ENCODE results near the gene KRT6C.

The KRT6C gene

GRCh38 chr12:52434081-52434733 is 39.4 kb downstream of the KRT6C start, which contains the start of gene KRT75:
KRT75 (minus strand) TSS chr12:52434371; CDS start chr12:52434304, 67 bp downstream.
- no peak for DNase-seq

GRCh38 chr12:52433501-52434080 is 40.0 kb downstream of the KRT6C start:
- DNase-seq = no peak

DNA sequence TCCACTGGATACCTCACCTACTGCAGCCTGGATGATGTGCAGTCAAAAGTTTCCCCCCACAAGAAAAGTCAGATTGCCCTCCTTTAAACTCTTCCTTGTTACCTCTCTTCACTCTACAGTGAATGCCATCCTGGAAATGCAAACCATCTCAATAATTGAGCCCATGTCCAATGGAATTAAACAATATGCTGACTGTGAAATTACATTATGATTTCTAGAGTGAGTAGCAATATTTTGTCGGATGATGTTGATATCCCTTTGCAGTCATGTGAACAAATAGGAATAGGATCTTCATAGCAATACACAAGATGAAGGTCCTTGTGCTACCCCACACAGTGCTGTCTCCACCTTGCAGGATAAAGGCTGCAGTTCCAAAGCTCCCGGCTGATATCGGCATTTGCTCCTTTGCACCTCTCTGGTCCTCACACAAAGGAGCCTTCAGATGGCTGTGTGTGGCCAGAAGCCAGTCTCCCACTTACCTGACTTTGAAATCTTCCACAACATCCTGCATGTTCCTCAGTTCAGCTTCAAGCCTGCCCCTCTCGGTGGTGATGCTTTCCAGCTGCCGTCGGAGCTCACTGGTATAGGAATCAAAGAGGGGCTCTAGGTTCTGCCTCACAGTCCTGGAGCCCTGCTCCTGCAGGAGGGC is 40.9 kb downstream of the KRT6C start:
- no peak for DNase-seq

- no peak for DNase-seq
Observed at GRCh38 chr12:52428121-52428520, 45.5 kb downstream of the KRT6C start.

DNA sequence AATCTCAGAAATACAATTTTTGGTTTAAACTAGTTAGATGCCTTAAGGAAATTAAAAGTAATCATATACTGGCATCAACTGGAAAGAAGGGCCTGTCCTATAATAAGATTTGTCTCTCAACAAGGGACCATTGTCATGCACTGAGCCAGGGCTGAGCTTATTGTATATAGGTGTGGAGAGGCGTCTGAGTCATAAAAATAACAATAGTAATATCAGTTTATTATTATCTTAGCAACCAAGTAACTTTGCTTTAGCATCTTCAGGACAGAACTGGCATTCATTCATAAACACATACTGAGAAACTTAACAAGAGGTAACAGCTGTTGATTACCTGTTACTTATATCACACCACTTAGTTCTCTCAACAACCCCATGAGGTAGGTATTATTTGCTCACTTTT is 46.5 kb downstream of the KRT6C start:
- no peak for DNase-seq

- no peak for DNase-seq
Observed at GRCh38 chr12:52426034-52426433, 47.6 kb downstream of the KRT6C start.

DNA sequence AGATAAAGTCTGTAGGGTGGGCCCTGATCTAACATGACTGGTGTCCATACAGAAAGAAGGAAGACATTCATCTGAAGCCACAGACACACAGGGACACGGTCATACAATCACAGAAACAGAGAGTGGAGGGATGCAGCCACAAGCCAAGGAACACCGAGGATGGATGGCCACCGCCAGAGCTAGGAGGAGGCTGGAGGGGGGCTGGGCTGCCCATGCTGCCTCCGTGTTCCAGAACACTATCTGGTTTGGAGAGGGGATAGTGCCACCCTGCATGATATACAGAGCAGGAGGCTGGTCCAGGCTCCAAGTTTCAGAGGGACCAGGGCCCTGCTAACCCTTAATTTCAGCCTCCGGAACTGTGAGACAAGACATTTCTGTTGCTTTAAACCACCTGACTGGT is 48.1 kb downstream of the KRT6C start:
- no peak for DNase-seq

DNA sequence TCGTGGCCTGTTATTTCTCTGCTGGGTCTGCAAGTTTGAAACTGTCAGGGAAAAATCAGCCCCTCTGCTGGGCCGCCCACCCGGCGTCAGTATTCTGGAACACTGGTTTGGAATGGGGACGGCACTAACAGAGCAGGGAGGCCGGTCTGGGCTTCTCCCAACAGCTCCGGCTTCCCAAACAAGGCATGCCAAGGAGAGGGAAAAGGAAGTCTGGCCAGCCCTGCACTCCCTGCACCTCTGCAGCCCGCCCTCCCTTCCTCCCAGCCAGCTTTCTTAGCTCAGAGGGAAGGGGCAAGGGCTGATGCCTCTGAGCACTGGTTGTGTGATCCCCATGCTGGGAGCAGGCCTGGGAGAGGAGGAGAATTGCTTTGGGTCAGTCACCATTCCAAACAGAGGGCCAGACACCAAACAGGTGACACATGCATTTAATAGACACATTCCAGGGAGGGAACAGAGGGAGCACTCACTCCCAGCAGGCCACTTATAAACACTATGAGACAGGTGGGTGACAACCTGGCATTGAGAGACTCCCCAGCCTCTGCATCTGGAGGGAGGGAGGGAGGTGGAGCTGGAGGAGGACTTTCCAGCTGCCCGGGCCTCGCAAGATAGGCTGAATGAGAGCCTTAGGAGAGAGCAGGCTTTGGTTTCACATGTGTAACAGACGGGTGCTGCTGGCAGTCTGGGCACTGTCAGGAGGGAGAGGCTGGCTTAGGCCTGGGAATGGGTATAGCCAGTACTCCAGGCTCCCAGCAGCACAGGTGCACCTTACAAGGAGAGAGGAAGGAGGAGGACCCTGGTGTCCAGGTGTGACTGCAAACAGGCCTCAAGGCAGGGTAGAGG is 49.7 kb downstream of the KRT6C start:
- DNase-seq = no peak

- no peak for DNase-seq
Observed at GRCh38 chr12:52423035-52423434, 50.6 kb downstream of the KRT6C start.

GRCh38 chr12:52419656-52420055 is 53.9 kb downstream of the KRT6C start:
- DNase-seq = no peak

DNA sequence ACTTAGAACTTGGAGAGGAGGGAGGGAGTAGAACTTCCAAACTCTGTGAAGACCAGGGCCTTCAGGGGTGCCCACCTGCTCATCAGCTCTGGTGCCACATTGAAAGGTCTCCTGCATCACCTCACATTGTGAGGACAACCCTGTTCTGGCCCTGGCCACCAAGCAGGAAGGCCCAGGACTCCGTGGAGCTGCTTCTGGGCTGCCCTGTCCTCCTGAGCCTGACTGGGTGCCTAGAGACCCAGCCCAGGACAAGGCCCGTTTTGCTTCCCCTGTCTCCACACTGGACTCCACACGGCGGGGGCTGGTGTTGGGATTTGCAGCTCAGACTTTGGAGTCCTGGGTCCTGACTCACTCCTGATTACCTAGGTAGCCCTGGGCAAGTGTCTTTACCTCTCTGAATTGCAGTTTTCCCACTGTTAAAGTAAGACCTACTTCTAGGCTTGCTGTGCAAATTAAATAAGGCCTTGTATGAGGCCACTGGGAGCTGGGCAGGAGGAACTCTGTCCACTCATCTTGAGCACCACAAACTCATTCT is 55.0 kb downstream of the KRT6C start:
- DNase-seq = no peak
